GM23338 (cell line): Measurements from ENCODE around the gene ONECUT3. TPM values are rescaled to one million over a fixed set of nuclear protein-coding genes. Genes with fewer than 3 reads are reported as not detected.

Source experiments
- CREB1 ChIP-seq: fragments of 250-450 bp; sonication (Bioruptor Pico); IDR thresholded peaks from 2 replicates; pipeline ENCODE4 v1.5.0; 2020; ENCODE audit warnings: low read depth, mild to moderate bottlenecking, moderate library complexity
- CTCF ChIP-seq, 2 experiments: fragments of 200-600 bp in 1 of 2; sonication (generic) in 1 of 2; conservative IDR thresholded peaks; 2 replicates each; pipeline versions ENCODE4 v1.5.1 to v1.6.1; 2016 to 2017; ENCODE audit warnings: antibody characterized with exemption in 2 of 2, low read depth in 2 of 2, mild to moderate bottlenecking in 2 of 2, moderate library complexity in 1 of 2
- ETS1 ChIP-seq: IDR thresholded peaks from 2 replicates; pipeline ENCODE4 v1.6.1; 2016; ENCODE audit warnings: antibody characterized with exemption
- JUNB ChIP-seq: IDR thresholded peaks from one replicate; pipeline ENCODE4 v1.6.1; 2016; ENCODE audit warnings: antibody characterized with exemption; ENCODE audit not compliant: unreplicated experiment
- NANOG ChIP-seq: IDR thresholded peaks from 2 replicates; pipeline ENCODE4 v1.6.1; 2016; ENCODE audit warnings: antibody characterized with exemption, borderline replicate concordance
- STAT1 ChIP-seq: IDR thresholded peaks from one replicate; pipeline ENCODE4 v1.6.1; 2016; ENCODE audit warnings: antibody characterized with exemption; ENCODE audit not compliant: unreplicated experiment
- ZNF114 ChIP-seq: fragments of 250-450 bp; sonication (Bioruptor Pico); IDR thresholded peaks from 2 replicates; pipeline ENCODE4 v1.5.0; 2020; ENCODE audit warnings: mild to moderate bottlenecking, moderate library complexity
- ZNF462 ChIP-seq: fragments of 250-450 bp; sonication (Bioruptor Pico); IDR thresholded peaks from 2 replicates; pipeline ENCODE4 v1.5.0; 2020; ENCODE audit warnings: mild to moderate bottlenecking, moderate library complexity
- polyA plus RNA-seq: library from polyadenylated mRNA; unstranded; fragments of >200 nt; fragmentation: Nextera tagmentation; extraction: Ambion mirVana; gene quantifications from 2 replicates; pipeline ENCODE4 v1.2.1, GENCODE V29; 2016
- total RNA-seq: library from RNA; depleted of rRNA; stranded (reverse); fragments of >200 nt; shearing (Covaris generic); gene quantifications from 2 replicates; pipeline ENCODE4 v1.2.3, GENCODE V29; 2014

The ONECUT3 gene
- total and polyA plus RNA-seq, 2 experiments from 2014 or later = not detected

- TF ChIP-seq ZNF462 (CRISPR knock-in tag) (no peak), STAT1 (no peak), JUNB (no peak), ETS1 (no peak), CREB1 (CRISPR knock-in tag) (no peak), NANOG (no peak), CTCF (conservative IDR thresholded peaks at IDR 0.05; ENCODE audit: low read depth in 2 of 2) (no peak), ZNF114 (CRISPR knock-in tag) (no peak)
Measured at GRCh38 chr19:1729568-1729925, 23.8 kb upstream of the ONECUT3 start (continued).
